PFSK-1 (cell line): ENCODE measurements around the gene FGF4.

ENCODE experiments used
- FOXP2 ChIP-seq: optimal IDR thresholded peaks from 2 replicates; pipeline ENCODE3; 2011; ENCODE audit warnings: borderline replicate concordance, control low read depth, inconsistent platforms; ENCODE audit not compliant: insufficient read depth; ENCODE audit errors: extremely low read length, extremely low read depth
- POLR2AphosphoS5 ChIP-seq: IDR thresholded peaks from 2 replicates; pipeline ENCODE4 v1.6.1; 2012; ENCODE audit warnings: low read depth, mild to moderate bottlenecking, control low read depth, low read length, moderate library complexity
- REST ChIP-seq, 2 experiments: IDR thresholded peaks; 2 replicates each; pipeline versions ENCODE4 v1.6.1 to v1.8.0; 2011 to 2012; ENCODE audit warnings: low read depth in 2 of 2, low read length in 2 of 2, control low read depth in 1 of 2, inconsistent platforms in 1 of 2, mild to moderate bottlenecking in 1 of 2, moderate library complexity in 1 of 2; ENCODE audit not compliant: insufficient read depth in 1 of 2
- SIN3A ChIP-seq: IDR thresholded peaks from 2 replicates; pipeline ENCODE4 v1.6.1; 2012; ENCODE audit warnings: mild to moderate bottlenecking, low read length, moderate library complexity, borderline replicate concordance; ENCODE audit not compliant: insufficient read depth
- TAF1 ChIP-seq: IDR thresholded peaks from 2 replicates; pipeline ENCODE4 v1.6.1; 2012; ENCODE audit warnings: low read length, control low read depth, borderline replicate concordance; ENCODE audit not compliant: insufficient read depth

GRCh38 chr11:69752890-69753289, 22.3 kb downstream of the FGF4 start:
- TF ChIP-seq POLR2AphosphoS5 (no peak), TAF1 (no peak), SIN3A (no peak), REST (IDR thresholded peaks at IDR 0.05; ENCODE audit: insufficient read depth in 1 of 2, low read depth in 2 of 2, low read length in 2 of 2) (no peak), FOXP2 (no peak)
